MG63 (cell line): Measurements from ENCODE around the gene MRPL40. TPM values are rescaled to one million over a fixed set of nuclear protein-coding genes. Genes with fewer than 3 reads are reported as not detected.
"Not testable (repeated sequence)": the region's sequence is repeated elsewhere in the genome, so short reads cannot be mapped to it uniquely, and the experiment has no call there.

ENCODE experiments used
- DNase-seq: peaks from one replicate; pipeline ENCODE4 v3.0.0-alpha.2; 2020
- H3K27me3 ChIP-seq: fragments of 250-450 bp; sonication (Bioruptor Pico); 2 replicates; pipeline ENCODE4 v1.5.1; 2020; ENCODE audit warnings: mild to moderate bottlenecking, moderate library complexity
- H3K36me3 ChIP-seq: fragments of 250-450 bp; sonication (Bioruptor Pico); 2 replicates; pipeline ENCODE4 v1.5.1; 2020; ENCODE audit warnings: mild to moderate bottlenecking, moderate library complexity
- H3K4me3 ChIP-seq: fragments of 250-450 bp; sonication (Bioruptor Pico); 2 replicates; pipeline ENCODE4 v1.5.1; 2020; ENCODE audit warnings: mild to moderate bottlenecking, moderate library complexity
- H3K9me3 ChIP-seq: fragments of 250-450 bp; sonication (Bioruptor Pico); 2 replicates; pipeline ENCODE4 v1.5.1; 2020; ENCODE audit warnings: mild to moderate bottlenecking, moderate library complexity
- total RNA-seq: library from RNA; depleted of rRNA; stranded (reverse); fragments of >200 nt; shearing (Covaris generic); gene quantifications from 2 replicates; pipeline ENCODE4 v1.2.3, GENCODE V29; 2014; ENCODE audit warnings: low replicate concordance

MRPL40 gene
- total RNA-seq, 1 experiment from 2014 or later: 80.2 TPM

DNA sequence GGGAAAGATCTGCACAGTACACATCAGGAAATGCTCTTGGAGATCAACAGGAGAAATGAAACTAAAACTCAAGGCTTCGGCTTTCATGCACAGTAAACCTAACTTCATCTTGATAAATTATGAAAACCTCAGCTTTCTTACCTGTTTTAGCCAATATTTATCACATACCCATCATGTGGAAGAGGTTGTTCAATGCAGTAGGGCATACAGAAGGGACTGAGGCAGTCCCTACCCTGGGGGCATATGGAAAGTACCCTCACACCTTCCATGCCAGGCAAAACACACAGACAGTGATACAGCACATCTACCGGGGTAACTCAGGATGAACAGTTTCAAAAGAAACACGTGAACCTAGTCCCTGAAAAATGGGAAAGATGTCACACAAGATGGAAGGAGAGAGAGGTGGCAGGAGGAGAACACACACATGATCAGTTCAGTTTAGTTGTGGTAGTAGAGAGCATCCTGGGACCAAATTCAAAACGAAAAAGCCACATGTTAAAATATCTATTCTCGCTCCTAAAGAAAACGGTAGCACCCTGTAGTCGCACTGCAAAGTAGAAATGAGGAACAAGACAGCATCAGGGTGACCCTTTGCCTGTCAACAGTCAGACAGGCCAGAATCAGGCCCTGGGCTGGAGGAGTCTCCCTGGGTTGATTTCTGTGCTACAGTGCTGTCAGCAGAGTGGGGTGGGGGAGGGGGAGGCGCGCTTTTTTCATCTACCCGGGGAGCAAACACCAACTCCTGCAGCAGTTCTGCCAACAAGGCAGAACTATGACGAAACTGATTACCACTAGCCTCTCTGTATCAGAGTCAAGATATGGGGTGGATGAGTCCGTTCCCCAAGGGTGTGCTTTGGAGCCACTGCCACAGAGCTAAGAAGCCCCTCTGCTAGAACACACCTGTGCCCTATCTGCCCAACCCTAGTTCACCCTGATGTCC is 2.1 kb upstream of the MRPL40 start:
- H3K4me3 ChIP-seq: peak overlapping the region; percentile 83
- peaks cover 23% of the 10 kb centered on the region for H3K36me3 ChIP-seq
- peak; percentile 48 for DNase-seq
- no peaks in the 10 kb centered on the region for H3K9me3 ChIP-seq
- H3K27me3 ChIP-seq: no peaks in the 10 kb centered on the region

- peak; percentile 30 for DNase-seq
- Histone ChIP-seq H3K27me3 (no peaks in the 10 kb centered on the region), H3K9me3 (no peaks in the 10 kb centered on the region), H3K4me3 (peak overlapping the region; percentile 83), H3K36me3 (peaks cover 24% of the 10 kb centered on the region)
Measured at GRCh38 chr22:19430890-19431541, 1.3 kb upstream of the MRPL40 start.

DNA sequence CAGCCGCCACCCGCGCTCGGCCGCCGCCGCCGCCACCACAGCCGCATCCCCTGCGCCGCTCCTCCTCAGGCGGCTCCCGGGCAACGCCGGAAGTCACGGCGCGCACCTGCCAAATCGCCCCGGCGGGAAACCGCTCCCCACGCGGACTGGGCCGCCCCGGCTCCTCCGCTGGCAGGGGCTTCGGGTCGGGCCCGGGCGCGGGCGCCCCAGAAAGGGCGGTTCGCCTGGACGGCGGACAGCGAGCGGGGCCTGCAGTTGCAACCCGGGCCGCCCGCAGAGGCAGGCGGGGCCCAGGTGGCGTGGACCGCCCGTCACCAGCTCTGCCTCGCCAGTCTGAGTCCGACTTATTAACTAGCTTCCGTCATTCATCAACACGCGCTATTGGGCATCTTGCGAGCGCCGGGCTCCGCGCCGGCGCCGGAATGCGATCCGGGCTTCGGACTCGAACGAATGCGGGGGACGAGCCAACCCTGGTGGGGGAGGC is 654 bp upstream of the MRPL40 start, which contains the start of gene HIRA:
Gene HIRA, minus strand, starts transcription at position 85 of the 484 bp plus-strand sequence. CDS start 257 bp downstream, outside the sequence.
- peaks cover 21% of the 10 kb centered on the region for H3K36me3 ChIP-seq
- H3K9me3 ChIP-seq: no peaks in the 10 kb centered on the region
- peak; percentile 75 for DNase-seq

GRCh38 chr22:19434401-19434800 is 2.1 kb downstream of the MRPL40 start:
- no peaks in the 10 kb centered on the region for H3K9me3 ChIP-seq
- peaks cover 26% of the 10 kb centered on the region for H3K36me3 ChIP-seq
- DNase-seq: no peak
- H3K27me3 ChIP-seq: no peaks in the 10 kb centered on the region
- H3K4me3 ChIP-seq: no peak overlapping the region

More for the DNA sequence above, 654 bp upstream of the MRPL40 start, which contains the start of gene HIRA:
- Histone ChIP-seq H3K27me3 (no peaks in the 10 kb centered on the region), H3K4me3 (peak within 1 kb of the TSS; percentile 83)

DNA sequence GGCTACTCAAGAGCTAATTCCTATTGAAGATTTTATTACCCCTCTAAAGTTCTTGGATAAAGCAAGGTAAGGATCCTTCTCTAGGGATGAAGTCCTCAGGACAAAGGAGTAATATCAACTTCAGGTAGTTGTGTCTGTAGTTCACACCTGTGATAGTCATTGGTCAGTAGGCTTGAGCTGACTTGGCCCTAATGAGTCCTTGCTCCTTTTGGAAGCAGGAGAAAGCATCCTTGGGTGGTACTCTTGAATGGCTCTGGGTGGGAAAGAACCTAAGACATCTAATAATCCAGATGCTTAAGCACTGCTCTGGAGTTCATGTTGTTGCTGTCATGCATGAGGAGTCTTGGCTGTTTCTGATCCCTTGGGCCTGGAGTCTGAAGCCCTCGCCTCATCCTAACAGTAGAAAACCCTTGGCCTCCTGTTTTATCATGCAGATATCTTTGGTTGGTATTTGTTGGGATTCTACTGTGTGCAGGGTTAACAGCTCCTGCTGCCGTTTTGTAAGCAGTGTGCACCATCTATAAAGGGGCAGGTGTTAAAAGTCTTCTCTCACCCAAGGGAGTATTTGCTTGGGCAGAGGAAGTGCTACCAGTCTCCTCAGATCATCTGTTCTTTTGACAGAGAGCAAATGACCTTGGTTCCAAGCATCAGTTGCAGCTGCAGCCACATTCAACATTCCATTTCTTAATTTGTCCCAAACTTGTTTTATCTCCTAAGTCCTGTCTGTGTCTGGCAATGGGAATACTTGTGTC is 2.7 kb downstream of the MRPL40 start:
- peaks cover 29% of the 10 kb centered on the region for H3K36me3 ChIP-seq
- no peaks in the 10 kb centered on the region for H3K9me3 ChIP-seq
- H3K27me3 ChIP-seq: no peaks in the 10 kb centered on the region
- H3K4me3 ChIP-seq: no peak overlapping the region
- DNase-seq: no peak

- DNase-seq, H3K27me3 ChIP-seq, H3K4me3 ChIP-seq, H3K9me3 ChIP-seq: not testable (repeated sequence)
- peaks cover 31% of the 10 kb centered on the region for H3K36me3 ChIP-seq
Measured at GRCh38 chr22:19436444-19437161, 4.3 kb downstream of the MRPL40 start.

GRCh38 chr22:19438298-19438697 is 6.0 kb downstream of the MRPL40 start:
- H3K27me3 ChIP-seq: no peaks in the 10 kb centered on the region
- no peaks in the 10 kb centered on the region for H3K9me3 ChIP-seq
- H3K36me3 ChIP-seq: peaks cover 34% of the 10 kb centered on the region
- no peak for DNase-seq
- no peak overlapping the region for H3K4me3 ChIP-seq

GRCh38 chr22:19440411-19441195 is 8.3 kb downstream of the MRPL40 start:
- H3K36me3 ChIP-seq: peaks cover 27% of the 10 kb centered on the region
- H3K27me3 ChIP-seq: no peaks in the 10 kb centered on the region
- H3K4me3 ChIP-seq: no peak overlapping the region
- no peak for DNase-seq
- no peaks in the 10 kb centered on the region for H3K9me3 ChIP-seq

- Histone ChIP-seq H3K9me3 (no peaks in the 10 kb centered on the region), H3K4me3 (no peak overlapping the region), H3K27me3 (no peaks in the 10 kb centered on the region), H3K36me3 (peaks cover 25% of the 10 kb centered on the region)
- DNase-seq: no peak
Measured at GRCh38 chr22:19442166-19442565, 9.8 kb downstream of the MRPL40 start.

- peaks cover 20% of the 10 kb centered on the region for H3K36me3 ChIP-seq
- H3K27me3 ChIP-seq: no peaks in the 10 kb centered on the region
- DNase-seq: no peak
- no peaks in the 10 kb centered on the region for H3K9me3 ChIP-seq
- no peak overlapping the region for H3K4me3 ChIP-seq
Measured at GRCh38 chr22:19443544-19444211, 11.3 kb downstream of the MRPL40 start.

GRCh38 chr22:19445279-19445982 is 13.1 kb downstream of the MRPL40 start:
- H3K36me3 ChIP-seq: peaks cover 19% of the 10 kb centered on the region
- not testable (repeated sequence) for DNase-seq, H3K9me3 ChIP-seq, H3K27me3 ChIP-seq, H3K4me3 ChIP-seq

DNA sequence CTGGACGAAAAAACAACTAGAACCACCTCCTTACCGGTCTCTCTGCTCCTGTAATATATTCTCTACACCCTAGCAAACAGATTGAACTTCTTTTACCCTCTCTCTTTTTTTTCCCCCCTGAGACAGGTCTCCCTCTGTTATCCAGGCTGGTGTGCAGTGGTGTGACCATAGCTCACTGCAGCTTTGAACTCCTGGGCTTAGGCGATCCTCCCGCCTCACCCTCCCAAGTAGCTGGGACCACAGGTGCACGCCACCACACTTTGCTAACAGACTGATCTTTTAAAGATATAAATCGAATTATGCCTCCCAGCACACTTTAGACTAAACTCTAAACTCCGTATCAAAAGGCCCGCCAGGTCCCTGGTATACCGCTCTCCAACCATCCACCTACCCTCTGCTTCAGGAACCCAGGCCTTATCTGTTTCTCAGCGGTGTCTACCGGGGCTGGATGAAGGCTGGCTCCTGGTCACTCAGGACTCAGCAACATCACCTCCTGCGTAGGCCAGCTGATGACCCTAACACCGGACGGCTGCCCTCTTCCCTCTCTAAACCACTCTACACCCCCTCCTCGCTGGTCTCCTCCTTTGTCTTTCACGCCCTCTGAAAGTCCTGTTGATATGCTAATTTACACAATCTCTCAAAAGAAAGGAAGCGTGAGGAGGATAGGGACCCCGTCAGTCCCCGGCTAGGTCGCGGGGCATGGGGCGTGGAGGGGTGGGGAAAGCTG is 14.4 kb downstream of the MRPL40 start:
- DNase-seq: no peak
- Histone ChIP-seq H3K9me3 (no peaks in the 10 kb centered on the region), H3K4me3 (peak overlapping the region; percentile 68), H3K36me3 (peaks cover 24% of the 10 kb centered on the region), H3K27me3 (no peaks in the 10 kb centered on the region)

DNA sequence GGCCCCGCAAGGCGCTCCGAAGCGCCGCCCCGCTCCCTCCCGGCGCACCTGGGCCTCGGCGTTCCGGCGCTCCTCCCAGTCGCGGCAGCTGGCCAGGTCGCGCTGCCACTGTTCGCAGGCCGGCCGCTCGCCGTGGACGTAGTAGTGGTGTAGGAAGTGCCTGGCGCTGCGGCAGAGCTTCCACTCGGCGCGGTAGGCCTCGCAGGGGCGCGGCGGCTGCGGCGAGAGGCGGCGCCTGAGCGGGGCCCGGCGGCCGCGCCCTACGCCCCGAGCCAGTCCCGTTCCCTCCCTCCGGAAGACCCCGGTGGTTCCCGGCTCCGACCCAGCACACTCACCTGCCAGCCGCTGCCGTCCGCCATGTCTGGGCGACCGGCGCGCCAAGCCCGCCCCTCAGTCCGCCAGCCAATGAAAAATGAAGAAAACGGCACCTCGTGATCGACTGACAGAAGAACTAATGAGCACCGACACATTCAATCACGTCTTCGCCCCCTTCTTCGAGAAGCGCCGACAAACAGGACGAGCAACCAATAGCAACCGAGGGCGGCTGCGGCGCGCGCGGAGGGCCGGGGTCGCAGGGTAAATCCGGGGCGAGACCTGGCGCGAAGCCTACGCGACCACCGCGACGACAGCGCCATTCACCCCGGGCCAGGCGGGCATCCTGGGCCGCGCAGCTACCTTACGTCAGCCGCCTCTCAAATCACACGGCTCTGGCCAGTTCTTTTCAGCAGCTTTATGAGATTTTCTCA is 15.2 kb downstream of the MRPL40 start, which contains the start of gene C22orf39:
Gene C22orf39, minus strand, starts transcription at position 382 of the 746 bp plus-strand sequence. Its CDS starts 23 bp downstream, at position 359.
- DNase-seq: peak; percentile 88
- H3K9me3 ChIP-seq: no peaks in the 10 kb centered on the region
- H3K27me3 ChIP-seq: no peaks in the 10 kb centered on the region
- peak within 1 kb of the TSS; percentile 68 for H3K4me3 ChIP-seq
- peaks cover 26% of the 10 kb centered on the region for H3K36me3 ChIP-seq
